VCaP (cell line): ENCODE data around the gene OSGEPL1.
"Not testable (repeated sequence)": the region's sequence is repeated elsewhere in the genome, so short reads cannot be mapped to it uniquely, and the experiment has no call there.

Experiments
- H3K27ac ChIP-seq: fragments of 450-650 bp; 2 replicates; pipeline ENCODE4 v1.5.1; 2017
- CTCF ChIP-seq: fragments of 450-650 bp; conservative IDR thresholded peaks from 2 replicates; pipeline ENCODE4 v1.5.1; 2017; ENCODE audit warnings: mild to moderate bottlenecking, moderate library complexity

Gene OSGEPL1

GRCh38 chr2:189726849-189727248 is 35.7 kb downstream of the OSGEPL1 start:
- TF ChIP-seq CTCF, result no peak
- no peak overlapping the region for H3K27ac ChIP-seq

GRCh38 chr2:189726271-189726670 is 36.3 kb downstream of the OSGEPL1 start:
- no peak for TF ChIP-seq CTCF
- no peak overlapping the region for H3K27ac ChIP-seq

DNA sequence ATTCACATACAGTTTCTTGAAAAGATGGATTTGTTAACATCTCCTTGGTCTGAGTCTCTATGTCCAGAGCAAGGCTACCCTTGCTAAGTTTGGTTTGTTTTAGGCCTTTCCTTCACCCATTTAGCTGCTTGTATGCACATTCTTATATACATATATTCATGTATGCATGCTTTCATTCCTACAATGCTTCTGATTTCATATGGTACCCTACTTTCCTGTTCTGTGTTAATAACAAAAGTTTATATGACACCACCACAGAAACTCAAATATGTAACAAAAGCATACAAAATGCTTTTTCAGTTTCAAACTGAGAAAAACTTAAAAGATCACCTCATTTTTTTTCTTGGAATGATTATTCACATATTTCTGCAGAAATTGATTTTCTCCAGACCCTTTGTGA is 39.4 kb downstream of the OSGEPL1 start:
- TF ChIP-seq CTCF, result no peak
- no peak overlapping the region for H3K27ac ChIP-seq

- H3K27ac ChIP-seq, result no peak overlapping the region
- no peak for TF ChIP-seq CTCF
Measured at GRCh38 chr2:189719571-189719970, 43.0 kb downstream of the OSGEPL1 start.

- H3K27ac ChIP-seq, result not testable (repeated sequence)
Measured at GRCh38 chr2:189717593-189717992, 45.0 kb downstream of the OSGEPL1 start.

DNA sequence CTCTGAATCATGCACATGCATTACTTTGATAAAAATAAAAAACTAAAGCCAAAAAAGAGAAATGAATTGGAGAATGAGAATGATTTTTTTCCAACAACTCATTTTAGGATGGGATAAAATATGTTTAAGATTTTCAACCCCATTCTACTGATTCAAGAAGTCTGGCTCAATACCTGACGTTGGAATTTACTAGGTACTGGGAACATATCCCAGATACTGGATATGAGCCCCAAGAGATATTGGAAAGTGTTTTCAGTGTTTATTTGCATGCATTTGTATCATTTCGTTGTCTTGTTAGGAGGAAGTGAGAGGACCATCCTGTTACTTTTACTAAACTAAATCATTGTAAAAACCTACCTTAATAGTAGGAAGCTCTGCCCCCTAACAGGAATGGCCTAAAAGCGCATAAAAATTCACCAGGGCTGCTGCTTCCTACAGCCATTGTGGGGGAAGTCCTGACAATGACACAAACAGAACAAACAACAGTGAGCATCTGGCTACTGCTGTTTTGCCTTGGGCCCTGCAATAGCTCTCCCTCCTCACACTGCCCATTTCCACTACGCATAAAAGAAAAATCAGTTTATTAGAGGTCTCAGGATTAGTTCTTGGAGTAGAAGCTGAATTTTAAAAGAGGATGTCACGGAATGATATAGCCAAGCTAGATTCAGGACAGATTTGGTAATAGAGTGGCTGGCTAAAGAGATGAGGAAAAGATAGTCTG is 52.9 kb downstream of the OSGEPL1 start:
- H3K27ac ChIP-seq, result no peak overlapping the region
- no peak for TF ChIP-seq CTCF

DNA sequence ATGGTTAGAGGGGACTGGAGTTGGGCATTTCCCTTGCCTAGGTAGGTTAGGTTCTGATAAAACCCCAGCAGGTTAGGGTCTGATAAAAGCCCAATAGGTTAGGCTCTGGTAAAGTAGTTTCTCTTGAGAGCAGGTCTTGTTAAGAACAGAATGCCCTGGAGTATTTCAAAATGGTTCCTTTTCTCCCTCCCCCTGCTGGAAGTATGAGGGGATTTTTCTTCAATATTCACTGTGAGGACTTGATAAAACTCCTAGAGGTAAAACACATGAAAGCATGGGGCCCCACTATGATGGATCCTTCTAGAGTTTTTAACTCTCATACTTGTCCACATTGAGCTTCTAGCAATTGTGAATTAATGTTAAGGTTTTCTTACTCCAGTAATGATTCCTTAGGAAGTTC is 60.5 kb downstream of the OSGEPL1 start:
- no peak overlapping the region for H3K27ac ChIP-seq
- TF ChIP-seq CTCF, result no peak

GRCh38 chr2:189700681-189701080 is 61.9 kb downstream of the OSGEPL1 start:
- TF ChIP-seq CTCF, result no peak
- H3K27ac ChIP-seq, result no peak overlapping the region
